ENCODE measurements around the gene CCIN. TPM values are rescaled to one million over a fixed set of nuclear protein-coding genes. Genes with fewer than 3 reads are reported as not detected.
"Not testable (repeated sequence)": the region's sequence is repeated elsewhere in the genome, so short reads cannot be mapped to it uniquely, and the experiment has no call there.

CCIN gene
- total and polyA plus RNA-seq, 7 donors = 0.03 to 0.04 TPM; not detected in 5

- Histone ChIP-seq H3K27ac (no peak overlapping the region), H3K36me3 (ENCODE audit: insufficient read depth in 1 of 2, low read depth in 1 of 2) (no peaks in the 10 kb centered on the region), H3K27me3 (ENCODE audit: insufficient read depth in 3 of 3, low read length in 2 of 3) (peaks cover 0 to 13% (median 0%) of the 10 kb centered on the region in 3 donors), H3K4me3 (no peak overlapping the region), H3K4me1 (peaks cover 3% of the 10 kb centered on the region), H3K9me3 (no peaks in the 10 kb centered on the region)
- DNase-seq = no peak
- intact Hi-C loops (cut with DNase I) = loop anchor here in 1 of 2 donors (5.0 kb wide), 1 partner anchor 212 kb away; the partner anchor contains the start of gene OR2S2
- TF ChIP-seq CTCF (IDR thresholded peaks at IDR 0.05) = no peak
- 89 to 93% (median 92%) methylated on average over 17 of the region's 17 CpGs for WGBS, 3 donors
- no peak for ATAC-seq
Observed at GRCh38 chr9:36169708-36170107, 520 bp downstream of the CCIN start.

DNA sequence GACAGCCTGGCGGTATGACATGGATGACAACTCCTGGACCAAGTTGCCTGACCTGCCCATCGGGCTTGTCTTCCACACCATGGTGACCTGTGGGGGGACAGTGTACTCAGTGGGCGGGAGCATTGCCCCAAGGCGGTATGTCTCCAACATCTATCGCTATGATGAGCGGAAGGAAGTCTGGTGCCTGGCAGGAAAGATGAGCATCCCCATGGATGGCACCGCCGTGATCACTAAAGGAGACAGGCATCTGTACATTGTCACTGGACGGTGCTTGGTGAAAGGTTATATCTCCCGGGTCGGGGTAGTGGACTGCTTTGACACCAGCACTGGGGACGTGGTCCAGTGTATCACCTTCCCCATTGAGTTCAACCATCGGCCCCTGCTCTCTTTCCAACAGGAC is 1.3 kb downstream of the CCIN start:
- ATAC-seq (no peak), DNase-seq (no peak)
- Histone ChIP-seq H3K4me3 (no peak overlapping the region), H3K27ac (no peak overlapping the region), H3K36me3 (ENCODE audit: insufficient read depth in 1 of 2, low read depth in 1 of 2) (no peaks in the 10 kb centered on the region), H3K4me1 (peaks cover 3% of the 10 kb centered on the region), H3K9me3 (no peaks in the 10 kb centered on the region), H3K27me3 (ENCODE audit: insufficient read depth in 3 of 3, low read length in 2 of 3) (peaks cover 0 to 13% (median 0%) of the 10 kb centered on the region in 3 donors)
- WGBS, 3 donors = 94 to 97% (median 96%) methylated on average over 13 of the region's 13 CpGs
- intact Hi-C loops (cut with DNase I) = no loop called here
- no peak for TF ChIP-seq CTCF (IDR thresholded peaks at IDR 0.05)

GRCh38 chr9:36173861-36174260 is 4.7 kb downstream of the CCIN start:
- Histone ChIP-seq H3K36me3 (ENCODE audit: insufficient read depth in 1 of 2, low read depth in 1 of 2) (no peaks in the 10 kb centered on the region), H3K9me3 (no peaks in the 10 kb centered on the region), H3K4me3 (no peak overlapping the region), H3K27me3 (ENCODE audit: insufficient read depth in 3 of 3, low read length in 2 of 3) (no peaks in the 10 kb centered on the region), H3K27ac (no peak overlapping the region), H3K4me1 (no peaks in the 10 kb centered on the region)
- no peak for ATAC-seq
- TF ChIP-seq CTCF (IDR thresholded peaks at IDR 0.05) = no peak
- intact Hi-C loops (cut with DNase I) = no loop called here
- DNase-seq = no peak
- WGBS, 3 donors = 98 to 100% (median 100%) methylated on average over 2 of the region's 2 CpGs

- TF ChIP-seq CTCF (IDR thresholded peaks at IDR 0.05) = no peak
- Histone ChIP-seq H3K27me3 (ENCODE audit: insufficient read depth in 3 of 3, low read length in 2 of 3) (no peaks in the 10 kb centered on the region), H3K4me1 (no peaks in the 10 kb centered on the region), H3K36me3 (ENCODE audit: insufficient read depth in 1 of 2, low read depth in 1 of 2) (no peaks in the 10 kb centered on the region), H3K27ac (no peak overlapping the region), H3K9me3 (no peaks in the 10 kb centered on the region), H3K4me3 (no peak overlapping the region)
- 73 to 84% (median 73%) methylated on average over 7 of the region's 7 CpGs for WGBS, 3 donors
- DNase-seq = no peak
- intact Hi-C loops (cut with DNase I) = no loop called here
- no peak for ATAC-seq
Observed at GRCh38 chr9:36174271-36174670, 5.1 kb downstream of the CCIN start.

GRCh38 chr9:36174731-36175130 is 5.5 kb downstream of the CCIN start:
- Histone ChIP-seq H3K36me3 (ENCODE audit: insufficient read depth in 1 of 2, low read depth in 1 of 2) (no peaks in the 10 kb centered on the region), H3K4me1 (no peaks in the 10 kb centered on the region), H3K9me3 (no peaks in the 10 kb centered on the region), H3K27ac (no peak overlapping the region), H3K4me3 (no peak overlapping the region), H3K27me3 (ENCODE audit: insufficient read depth in 3 of 3, low read length in 2 of 3) (no peaks in the 10 kb centered on the region)
- DNase-seq = no peak
- ATAC-seq = no peak
- no peak for TF ChIP-seq CTCF (IDR thresholded peaks at IDR 0.05)
- WGBS, 3 donors = 77 to 79% (median 78%) methylated on average over 3 of the region's 3 CpGs
- intact Hi-C loops (cut with DNase I) = no loop called here

- intact Hi-C loops (cut with DNase I); ATAC-seq: not testable (repeated sequence)
Observed at GRCh38 chr9:36175209-36175608, 6.0 kb downstream of the CCIN start.

DNA sequence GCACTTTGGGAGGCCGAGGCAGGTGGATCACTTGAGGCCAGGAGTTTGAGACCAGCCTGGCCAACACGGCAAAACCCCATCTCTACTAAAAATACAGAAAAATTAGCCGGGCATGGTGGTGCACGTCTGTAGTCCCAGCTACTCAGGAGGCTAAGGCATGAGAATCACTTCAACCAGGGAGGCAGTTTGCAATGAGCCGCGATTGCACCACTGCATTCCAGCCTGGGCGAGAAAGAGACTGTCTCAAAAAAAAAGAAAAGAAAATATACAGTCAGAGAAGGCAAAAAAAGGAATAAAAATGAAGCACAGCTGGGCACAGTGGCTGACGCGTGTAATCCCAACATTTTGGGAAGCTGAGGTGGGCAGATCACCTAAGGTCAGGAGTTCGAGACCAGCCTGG is 7.3 kb downstream of the CCIN start:
- H3K27me3 ChIP-seq (ENCODE audit: insufficient read depth in 3 of 3, low read length in 2 of 3); H3K4me3 ChIP-seq; H3K9me3 ChIP-seq; DNase-seq; H3K27ac ChIP-seq; H3K4me1 ChIP-seq; ATAC-seq; H3K36me3 ChIP-seq (ENCODE audit: insufficient read depth in 1 of 2, low read depth in 1 of 2); intact Hi-C loops (cut with DNase I): not testable (repeated sequence)
- 92 to 96% (median 93%) methylated on average over 10 of the region's 10 CpGs for WGBS, 3 donors

More at GRCh38 chr9:36175209-36175608, 6.0 kb downstream of the CCIN start:
- H3K4me1 ChIP-seq; H3K36me3 ChIP-seq (ENCODE audit: insufficient read depth in 1 of 2, low read depth in 1 of 2); H3K9me3 ChIP-seq; H3K27me3 ChIP-seq (ENCODE audit: insufficient read depth in 3 of 3, low read length in 2 of 3); H3K27ac ChIP-seq; H3K4me3 ChIP-seq; DNase-seq: not testable (repeated sequence)
- 88 to 94% (median 89%) methylated on average over 3 of the region's 3 CpGs for WGBS, 3 donors
